ENCODE results near the gene NCAPH2. TPM values are rescaled to one million over a fixed set of nuclear protein-coding genes. Genes with fewer than 3 reads are reported as not detected.

NCAPH2 gene
- total and polyA plus RNA-seq, 2 of the 13 experiments (the other 11 are each of a cell fraction or from before 2014, with no cell fraction given), result 28.1 to 64.4 TPM

GRCh38 chr22:50528682-50529415 is 20.8 kb downstream of the NCAPH2 start (continued):
- TF ChIP-seq RFX1 (IDR thresholded peaks at IDR 0.05), result no peak
- TF ChIP-seq ZFP1 (CRISPR knock-in tag; IDR thresholded peaks at IDR 0.05), result no peak
- peak; percentile 49; the same call in 1 of the 2 replicates for TF ChIP-seq KDM5B (CRISPR knock-in tag; IDR thresholded peaks at IDR 0.05; ENCODE audit: borderline replicate concordance)
- TF ChIP-seq NCOA5 (CRISPR knock-in tag; IDR thresholded peaks at IDR 0.05), result 0 out of 2 replicates have a peak, but pooled peaks have one; percentile 83
- peak; percentile 6; the same call in 1 of the 2 replicates for TF ChIP-seq CTCF (CRISPR knock-in tag; IDR thresholded peaks at IDR 0.05)
- TF ChIP-seq KLF12 (CRISPR knock-in tag; IDR thresholded peaks at IDR 0.05; ENCODE audit: borderline replicate concordance), result 0 out of 2 replicates have a peak, but pooled peaks have one; percentile 29
- peak; percentile 48 for TF ChIP-seq IKZF4 (CRISPR knock-in tag; IDR thresholded peaks at IDR 0.05; ENCODE audit: borderline replicate concordance, low read depth, not compliant biosample characterization)
- TF ChIP-seq GPN1 (CRISPR knock-in tag; IDR thresholded peaks at IDR 0.05; ENCODE audit: borderline replicate concordance), result no peak
- peak; percentile 96 for TF ChIP-seq MAX (IDR thresholded peaks at IDR 0.05)
- no peak for TF ChIP-seq LBX2 (CRISPR knock-in tag; IDR thresholded peaks at IDR 0.05; ENCODE audit: borderline replicate concordance)
- TF ChIP-seq ZNF687 (CRISPR knock-in tag; IDR thresholded peaks at IDR 0.05), result peak; percentile 76
- no peak for TF ChIP-seq RBFOX2 (IDR thresholded peaks at IDR 0.05; ENCODE audit: low read depth, low read length)
- 0 out of 2 replicates have a peak, but pooled peaks have one; percentile 11 for TF ChIP-seq FUBP1 (CRISPR knock-in tag; IDR thresholded peaks at IDR 0.05; ENCODE audit: borderline replicate concordance)
- no peak for TF ChIP-seq GPBP1L1 (CRISPR knock-in tag; IDR thresholded peaks at IDR 0.05)
- no peak for TF ChIP-seq NFIB (CRISPR knock-in tag; IDR thresholded peaks at IDR 0.05; ENCODE audit: borderline replicate concordance)
- peak; percentile 13; the same call in 1 of the 2 replicates for TF ChIP-seq ZNF710 (CRISPR knock-in tag; IDR thresholded peaks at IDR 0.05; ENCODE audit: borderline replicate concordance)

Measured in HepG2 (cell line).